OCI-LY1 (cell line): ENCODE data around the gene ANKFN1.

ENCODE experiments used
- H2AFZ ChIP-seq: fragments of 200-600 bp; sonication (generic), shearing (Covaris generic); 2 replicates; pipeline ENCODE4 v1.6.0; 2014; ENCODE audit warnings: antibody characterized with exemption, mild to moderate bottlenecking, low read length
- H3F3A ChIP-seq: fragments of 200-600 bp; sonication (generic), shearing (Covaris generic); 2 replicates; pipeline ENCODE4 v1.6.0; 2014; ENCODE audit warnings: mild to moderate bottlenecking, antibody characterized with exemption, low read length, moderate library complexity; ENCODE audit not compliant: insufficient read depth
- H3K27ac ChIP-seq: fragments of 200-600 bp; sonication (generic); 2 replicates; pipeline ENCODE4 v1.5.1; 2014; ENCODE audit warnings: low read length, mixed run types, mild to moderate bottlenecking, low read depth; ENCODE audit not compliant: poor library complexity, severe bottlenecking
- H3K27me3 ChIP-seq: fragments of 200-600 bp; sonication (generic); 2 replicates; pipeline ENCODE4 v1.6.0; 2014; ENCODE audit warnings: antibody characterized with exemption, mild to moderate bottlenecking, low read length, moderate library complexity; ENCODE audit not compliant: insufficient read depth
- H3K36me3 ChIP-seq: fragments of 200-600 bp; sonication (generic); 2 replicates; pipeline ENCODE4 v1.6.1; 2014; ENCODE audit warnings: mild to moderate bottlenecking, antibody characterized with exemption, low read length, moderate library complexity, mixed read lengths; ENCODE audit not compliant: insufficient read depth
- H3K4me1 ChIP-seq: fragments of 200-600 bp; sonication (generic); 2 replicates; pipeline ENCODE4 v1.5.1; 2014; ENCODE audit warnings: mild to moderate bottlenecking, low read length, moderate library complexity; ENCODE audit not compliant: insufficient read depth, severe bottlenecking
- H3K4me2 ChIP-seq: fragments of 200-600 bp; sonication (generic), shearing (Covaris generic); 2 replicates; pipeline ENCODE4 v1.6.1; 2014; ENCODE audit warnings: low read length
- H3K4me3 ChIP-seq: fragments of 200-600 bp; sonication (generic); 2 replicates; pipeline ENCODE4 v1.5.1; 2014; ENCODE audit warnings: low read length, low read depth, mild to moderate bottlenecking, mixed read lengths; ENCODE audit not compliant: poor library complexity, severe bottlenecking
- H3K79me2 ChIP-seq: fragments of 200-600 bp; shearing (Covaris generic); 2 replicates; pipeline ENCODE4 v1.6.1; 2016; ENCODE audit warnings: mixed run types, low read length, mixed read lengths; ENCODE audit not compliant: insufficient read depth
- H3K9ac ChIP-seq: fragments of 200-600 bp; sonication (generic), shearing (Covaris generic); 2 replicates; pipeline ENCODE4 v1.6.1; 2014; ENCODE audit warnings: mild to moderate bottlenecking, low read length, mixed read lengths
- H3K9me2 ChIP-seq: fragments of 200-600 bp; sonication (generic), shearing (Covaris generic); 2 replicates; pipeline ENCODE4 v1.6.1; 2014; ENCODE audit warnings: low read depth, mild to moderate bottlenecking, low read length, mixed read lengths
- H3K9me3 ChIP-seq: fragments of 200-600 bp; shearing (Covaris generic); 2 replicates; pipeline ENCODE4 v1.6.1; 2014; ENCODE audit warnings: low read length, mixed read lengths
- H4K20me1 ChIP-seq: fragments of 200-600 bp; sonication (generic), shearing (Covaris generic); 2 replicates; pipeline ENCODE4 v1.6.0; 2016; ENCODE audit warnings: mild to moderate bottlenecking, low read length; ENCODE audit not compliant: insufficient read depth
- EZH2 ChIP-seq: fragments of 200-600 bp; sonication (generic), shearing (Covaris generic); IDR thresholded peaks from 2 replicates; pipeline ENCODE4 v1.8.0; 2017; ENCODE audit warnings: borderline replicate concordance, mixed run types, mild to moderate bottlenecking, antibody characterized with exemption, low read length, moderate library complexity, mixed read lengths
- TF ChIP-seq, protein P1 (sequence below): fragments of 200-600 bp; sonication (generic), shearing (Covaris generic); IDR thresholded peaks from 2 replicates; pipeline ENCODE4 v1.5.1; 2017; ENCODE audit warnings: mild to moderate bottlenecking, antibody characterized with exemption, low read length, moderate library complexity, mixed read lengths

The ANKFN1 gene

DNA sequence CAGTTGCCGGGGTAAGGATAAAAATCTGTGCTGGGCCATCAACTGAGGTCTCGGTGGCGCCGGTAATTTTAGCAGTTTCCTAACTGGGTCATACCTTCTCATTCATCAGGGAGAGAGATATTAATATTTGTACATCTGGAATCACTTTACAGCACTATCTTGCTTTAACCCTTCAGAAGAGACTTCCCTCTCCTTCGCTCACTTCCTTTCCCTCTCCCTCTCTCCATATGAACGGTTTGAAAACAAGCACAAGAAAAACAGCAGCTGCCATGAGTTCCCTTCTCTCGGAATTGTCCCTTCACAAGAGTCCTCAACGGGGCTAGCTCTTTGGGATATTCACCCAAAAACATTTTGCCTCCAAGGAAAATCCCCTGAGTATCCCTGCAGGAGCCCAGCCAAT is 295.9 kb downstream of the ANKFN1 start:
- no peaks in the 10 kb centered on the region for H3K4me1 ChIP-seq
- no peak overlapping the region for H3K4me2 ChIP-seq
- H3K27me3 ChIP-seq = no peaks in the 10 kb centered on the region
- no peaks in the 10 kb centered on the region for H4K20me1 ChIP-seq
- H3K9ac ChIP-seq = no peak overlapping the region
- no peak overlapping the region for H3K4me3 ChIP-seq
- no peak overlapping the region for H3K27ac ChIP-seq
- H2AFZ ChIP-seq = no peak overlapping the region
- no peaks in the 10 kb centered on the region for H3K36me3 ChIP-seq
- TF ChIP-seq, protein P1, sequence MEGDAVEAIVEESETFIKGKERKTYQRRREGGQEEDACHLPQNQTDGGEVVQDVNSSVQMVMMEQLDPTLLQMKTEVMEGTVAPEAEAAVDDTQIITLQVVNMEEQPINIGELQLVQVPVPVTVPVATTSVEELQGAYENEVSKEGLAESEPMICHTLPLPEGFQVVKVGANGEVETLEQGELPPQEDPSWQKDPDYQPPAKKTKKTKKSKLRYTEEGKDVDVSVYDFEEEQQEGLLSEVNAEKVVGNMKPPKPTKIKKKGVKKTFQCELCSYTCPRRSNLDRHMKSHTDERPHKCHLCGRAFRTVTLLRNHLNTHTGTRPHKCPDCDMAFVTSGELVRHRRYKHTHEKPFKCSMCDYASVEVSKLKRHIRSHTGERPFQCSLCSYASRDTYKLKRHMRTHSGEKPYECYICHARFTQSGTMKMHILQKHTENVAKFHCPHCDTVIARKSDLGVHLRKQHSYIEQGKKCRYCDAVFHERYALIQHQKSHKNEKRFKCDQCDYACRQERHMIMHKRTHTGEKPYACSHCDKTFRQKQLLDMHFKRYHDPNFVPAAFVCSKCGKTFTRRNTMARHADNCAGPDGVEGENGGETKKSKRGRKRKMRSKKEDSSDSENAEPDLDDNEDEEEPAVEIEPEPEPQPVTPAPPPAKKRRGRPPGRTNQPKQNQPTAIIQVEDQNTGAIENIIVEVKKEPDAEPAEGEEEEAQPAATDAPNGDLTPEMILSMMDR = no peak
- TF ChIP-seq EZH2 = no peak
- no peaks in the 10 kb centered on the region for H3K79me2 ChIP-seq
- no peaks in the 10 kb centered on the region for H3K9me2 ChIP-seq
- no peaks in the 10 kb centered on the region for H3K9me3 ChIP-seq
- no peaks in the 10 kb centered on the region for H3F3A ChIP-seq

DNA sequence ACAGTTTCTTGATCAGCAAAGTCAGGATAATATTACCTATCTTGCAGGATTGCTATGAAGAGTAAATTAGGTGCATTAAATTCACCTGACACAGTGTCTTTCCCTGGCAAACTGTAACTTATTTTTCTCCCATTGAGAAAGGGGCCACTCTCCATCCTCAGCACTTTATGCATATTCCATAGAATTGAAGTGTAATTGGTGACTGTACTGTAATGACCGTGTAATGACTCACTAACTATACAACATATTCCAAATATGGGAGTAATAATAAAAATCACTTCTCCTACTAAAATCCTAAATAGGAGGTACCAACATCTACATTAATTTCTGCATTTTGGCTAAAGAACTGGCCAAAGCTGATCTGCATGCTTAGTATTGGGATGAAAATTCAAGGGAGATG is 298.4 kb downstream of the ANKFN1 start:
- no peaks in the 10 kb centered on the region for H3K36me3 ChIP-seq
- H4K20me1 ChIP-seq = no peaks in the 10 kb centered on the region
- H3K4me1 ChIP-seq = no peaks in the 10 kb centered on the region
- H3K27ac ChIP-seq = no peak overlapping the region
- H3K9ac ChIP-seq = no peak overlapping the region
- H3K9me2 ChIP-seq = no peaks in the 10 kb centered on the region
- no peak overlapping the region for H2AFZ ChIP-seq
- no peaks in the 10 kb centered on the region for H3K79me2 ChIP-seq
- no peaks in the 10 kb centered on the region for H3F3A ChIP-seq
- no peaks in the 10 kb centered on the region for H3K9me3 ChIP-seq
- no peak overlapping the region for H3K4me2 ChIP-seq
- H3K4me3 ChIP-seq = no peak overlapping the region
- no peaks in the 10 kb centered on the region for H3K27me3 ChIP-seq
- no peak for TF ChIP-seq EZH2
- TF ChIP-seq, protein P1 = no peak

DNA sequence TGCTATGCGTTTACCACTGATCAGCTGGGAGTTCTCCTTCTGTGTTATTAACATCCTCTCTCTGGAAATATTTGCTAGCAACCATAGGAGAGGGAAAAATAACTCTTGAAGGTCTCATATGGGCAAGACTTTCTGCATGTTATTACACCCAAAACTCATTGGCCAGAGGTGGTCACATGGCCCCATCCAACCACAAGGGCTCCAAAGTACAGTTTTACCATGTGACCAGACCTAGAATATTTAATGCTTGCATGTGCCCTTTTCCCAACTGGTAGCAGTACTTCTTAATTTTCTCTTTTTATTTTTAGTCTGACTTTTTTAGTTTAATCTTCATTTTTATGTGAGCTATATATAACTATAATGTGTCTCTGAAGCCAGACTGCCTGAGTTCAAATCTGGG is 299.2 kb downstream of the ANKFN1 start:
- no peak overlapping the region for H3K4me2 ChIP-seq
- no peaks in the 10 kb centered on the region for H3K36me3 ChIP-seq
- no peaks in the 10 kb centered on the region for H4K20me1 ChIP-seq
- TF ChIP-seq, protein P1 = no peak
- no peak for TF ChIP-seq EZH2
- H3K9me2 ChIP-seq = no peaks in the 10 kb centered on the region
- no peak overlapping the region for H2AFZ ChIP-seq
- no peaks in the 10 kb centered on the region for H3K27me3 ChIP-seq
- H3K9ac ChIP-seq = no peak overlapping the region
- H3K27ac ChIP-seq = no peak overlapping the region
- no peaks in the 10 kb centered on the region for H3F3A ChIP-seq
- H3K4me3 ChIP-seq = no peak overlapping the region
- H3K4me1 ChIP-seq = no peaks in the 10 kb centered on the region
- H3K79me2 ChIP-seq = no peaks in the 10 kb centered on the region
- no peaks in the 10 kb centered on the region for H3K9me3 ChIP-seq
